HFFc6 (cell line): ENCODE data around the gene PANX3. TPM values are rescaled to one million over a fixed set of nuclear protein-coding genes. Genes with fewer than 3 reads are reported as not detected.

Experiments
- DNase-seq: peaks from one replicate; pipeline ENCODE4 v3.0.0-alpha.2; 2018
- H3K27ac Mint-ChIP-seq: 2 replicates; pipeline ENCODE4 v1.8.0; 2020; ENCODE audit warnings: mild to moderate bottlenecking, mixed read lengths
- H3K27me3 Mint-ChIP-seq: 2 replicates; pipeline ENCODE4 v1.8.0; 2021; ENCODE audit warnings: mild to moderate bottlenecking, moderate library complexity, mixed read lengths; ENCODE audit not compliant: insufficient read depth
- H3K36me3 Mint-ChIP-seq: 2 replicates; pipeline ENCODE4 v1.8.0; 2021; ENCODE audit warnings: low read depth, mixed read lengths
- H3K4me1 Mint-ChIP-seq: 2 replicates; pipeline ENCODE4 v1.8.0; 2020; ENCODE audit warnings: low read depth, mixed read lengths
- H3K4me3 Mint-ChIP-seq: 2 replicates; pipeline ENCODE4 v1.8.0; 2020; ENCODE audit warnings: mild to moderate bottlenecking, moderate library complexity, mixed read lengths
- H3K9me3 Mint-ChIP-seq: 2 replicates; pipeline ENCODE4 v1.8.0; 2020; ENCODE audit warnings: mild to moderate bottlenecking, mixed read lengths
- total RNA-seq, 6 experiments: library from RNA; stranded (reverse); fragmentation: NEBNext Ultra II Directional; extraction: Animal tissue kit (Norgen Biotek cat#: 25700); gene quantifications; 2 replicates in 1 of 6; 3 replicates in 5 of 6; pipeline ENCODE4 v1.2.3, GENCODE V29; 2021
- TF ChIP-seq, protein P1 (sequence below): fragments of 200-600 bp; sonication (generic); IDR thresholded peaks from 2 replicates; pipeline ENCODE4 v1.5.0; 2021; ENCODE audit warnings: antibody characterized with exemption, mild to moderate bottlenecking

PANX3 gene
- total RNA-seq, 6 experiments from 2014 or later = not detected

DNA sequence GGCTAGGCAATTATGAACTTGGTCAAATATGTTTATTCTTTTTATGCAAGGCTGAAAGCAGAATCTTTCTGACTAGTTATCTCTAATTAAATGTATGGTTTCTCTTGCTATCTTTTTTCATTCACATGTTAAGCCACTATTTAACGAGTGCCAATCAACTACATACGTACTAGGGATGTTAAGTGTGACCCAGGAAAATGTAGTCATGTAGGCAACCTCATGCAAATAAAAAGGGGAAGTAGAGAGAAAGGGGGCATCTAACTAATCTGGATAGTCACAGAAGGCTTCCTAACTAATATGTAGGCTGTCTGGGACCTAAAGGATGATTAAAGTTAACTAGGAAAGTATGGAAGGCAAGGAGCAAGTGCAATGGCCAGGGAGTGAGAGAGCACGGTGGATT lies 34.9 kb downstream of the PANX3 start:
- Mint-ChIP-seq H3K4me1 (peaks cover 38% of the 10 kb centered on the region), H3K4me3 (no peak overlapping the region), H3K36me3 (no peaks in the 10 kb centered on the region), H3K27ac (no peak overlapping the region), H3K27me3 (peaks cover 3% of the 10 kb centered on the region), H3K9me3 (no peaks in the 10 kb centered on the region)
- TF ChIP-seq, protein P1, sequence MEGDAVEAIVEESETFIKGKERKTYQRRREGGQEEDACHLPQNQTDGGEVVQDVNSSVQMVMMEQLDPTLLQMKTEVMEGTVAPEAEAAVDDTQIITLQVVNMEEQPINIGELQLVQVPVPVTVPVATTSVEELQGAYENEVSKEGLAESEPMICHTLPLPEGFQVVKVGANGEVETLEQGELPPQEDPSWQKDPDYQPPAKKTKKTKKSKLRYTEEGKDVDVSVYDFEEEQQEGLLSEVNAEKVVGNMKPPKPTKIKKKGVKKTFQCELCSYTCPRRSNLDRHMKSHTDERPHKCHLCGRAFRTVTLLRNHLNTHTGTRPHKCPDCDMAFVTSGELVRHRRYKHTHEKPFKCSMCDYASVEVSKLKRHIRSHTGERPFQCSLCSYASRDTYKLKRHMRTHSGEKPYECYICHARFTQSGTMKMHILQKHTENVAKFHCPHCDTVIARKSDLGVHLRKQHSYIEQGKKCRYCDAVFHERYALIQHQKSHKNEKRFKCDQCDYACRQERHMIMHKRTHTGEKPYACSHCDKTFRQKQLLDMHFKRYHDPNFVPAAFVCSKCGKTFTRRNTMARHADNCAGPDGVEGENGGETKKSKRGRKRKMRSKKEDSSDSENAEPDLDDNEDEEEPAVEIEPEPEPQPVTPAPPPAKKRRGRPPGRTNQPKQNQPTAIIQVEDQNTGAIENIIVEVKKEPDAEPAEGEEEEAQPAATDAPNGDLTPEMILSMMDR = no peak
- no peak for DNase-seq

DNA sequence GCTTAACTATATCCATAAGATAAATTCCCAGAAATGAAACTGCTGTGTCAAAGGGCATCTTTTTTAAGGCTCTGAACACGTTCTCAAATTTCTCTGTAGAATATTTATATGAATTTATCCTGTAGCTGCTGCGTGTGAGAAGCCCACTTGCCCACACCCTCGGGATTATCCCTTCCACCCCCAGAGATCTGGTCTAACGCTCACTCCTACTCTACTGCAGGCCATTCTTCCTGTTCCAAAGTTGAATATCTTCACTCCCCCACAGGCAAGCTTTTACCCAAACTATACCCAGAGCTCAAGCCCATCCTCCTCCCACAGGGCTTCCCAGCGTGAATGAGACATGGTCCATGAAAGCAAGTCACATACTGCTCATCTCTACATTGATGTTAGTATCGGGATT lies 37.4 kb downstream of the PANX3 start:
- no peaks in the 10 kb centered on the region for H3K9me3 Mint-ChIP-seq
- H3K27me3 Mint-ChIP-seq = peaks cover 3% of the 10 kb centered on the region; the same call in 1 of the 2 replicates
- TF ChIP-seq, protein P1 = no peak
- no peak overlapping the region for H3K4me3 Mint-ChIP-seq
- DNase-seq = no peak
- H3K36me3 Mint-ChIP-seq = peaks cover 14% of the 10 kb centered on the region; the same call in 1 of the 2 replicates
- no peak overlapping the region for H3K27ac Mint-ChIP-seq
- H3K4me1 Mint-ChIP-seq = peaks cover 22% of the 10 kb centered on the region

DNA sequence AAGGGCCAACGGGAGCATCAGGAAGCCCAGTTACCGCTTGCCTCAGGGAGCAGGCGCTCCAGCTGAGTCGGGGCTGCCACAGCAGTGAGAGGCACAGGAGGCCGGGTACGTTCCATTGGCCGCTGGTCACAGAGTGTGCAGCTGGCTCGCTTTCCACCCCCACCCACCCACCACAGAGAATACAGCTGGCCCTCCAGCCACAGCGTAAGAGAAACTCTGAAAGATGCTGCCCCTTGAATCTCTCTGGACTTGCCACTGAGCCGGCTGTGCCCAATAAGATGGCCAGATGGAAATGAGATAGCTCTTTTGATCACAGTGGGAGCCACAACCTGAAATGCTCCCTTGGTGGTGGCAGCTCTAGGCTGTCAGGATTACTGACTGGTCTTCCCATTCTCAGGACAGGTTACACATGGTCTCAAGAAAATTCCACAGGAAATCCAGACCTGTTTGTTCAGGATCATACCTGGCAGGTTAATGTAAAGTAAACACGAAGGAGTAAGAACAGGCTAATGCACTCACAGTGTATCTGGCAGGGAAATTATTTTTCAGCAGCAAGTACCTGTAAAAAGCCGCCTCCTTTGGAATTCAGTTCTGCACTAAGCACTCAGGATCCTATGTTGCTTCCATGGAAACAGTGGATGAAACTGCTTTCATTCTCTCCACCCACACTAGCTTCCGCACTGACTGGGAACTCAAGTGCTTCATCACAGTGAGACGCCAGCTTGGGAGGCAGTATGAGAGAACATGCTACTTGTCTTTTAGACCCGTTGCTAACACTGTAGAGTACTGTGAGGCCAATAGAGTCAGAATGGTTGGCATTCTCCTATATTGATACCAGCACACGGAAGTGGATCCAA lies 45.8 kb downstream of the PANX3 start:
- DNase-seq = no peak
- H3K4me1 Mint-ChIP-seq = no peaks in the 10 kb centered on the region
- H3K27ac Mint-ChIP-seq = no peak overlapping the region
- no peak overlapping the region for H3K4me3 Mint-ChIP-seq
- H3K36me3 Mint-ChIP-seq = peaks cover 10% of the 10 kb centered on the region; the same call in 1 of the 2 replicates
- TF ChIP-seq, protein P1 = no peak
- H3K27me3 Mint-ChIP-seq = peaks cover 1% of the 10 kb centered on the region
- no peaks in the 10 kb centered on the region for H3K9me3 Mint-ChIP-seq

DNA sequence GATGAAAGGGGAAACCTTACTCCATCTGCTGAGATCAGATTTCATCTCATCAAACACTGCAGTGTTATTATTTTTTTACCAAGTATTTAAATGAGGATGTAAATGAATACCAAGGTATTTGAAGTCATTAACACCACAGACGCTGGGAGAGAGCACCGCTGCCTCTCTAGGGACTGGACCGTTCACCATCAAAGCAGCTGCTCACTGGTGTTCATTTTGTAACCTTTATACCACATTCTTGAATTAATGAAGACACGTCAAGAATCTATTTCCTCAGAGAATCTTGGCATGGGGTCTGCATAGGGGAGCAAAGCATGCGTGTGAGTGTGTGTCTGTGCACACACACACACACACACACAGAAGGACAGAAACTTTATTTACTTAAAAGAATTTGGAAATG lies 46.7 kb downstream of the PANX3 start:
- peaks cover 7% of the 10 kb centered on the region; the same call in 1 of the 2 replicates for H3K36me3 Mint-ChIP-seq
- H3K4me1 Mint-ChIP-seq = no peaks in the 10 kb centered on the region
- H3K27me3 Mint-ChIP-seq = peaks cover 1% of the 10 kb centered on the region
- H3K9me3 Mint-ChIP-seq = no peaks in the 10 kb centered on the region
- no peak overlapping the region for H3K27ac Mint-ChIP-seq
- TF ChIP-seq, protein P1 = no peak
- no peak for DNase-seq
- H3K4me3 Mint-ChIP-seq = no peak overlapping the region

GRCh38 chr11:124658501-124658900 lies 47.3 kb downstream of the PANX3 start:
- Mint-ChIP-seq H3K27me3 (peaks cover 1% of the 10 kb centered on the region), H3K36me3 (peaks cover 1% of the 10 kb centered on the region; the same call in 1 of the 2 replicates), H3K4me3 (no peak overlapping the region), H3K27ac (no peak overlapping the region), H3K4me1 (no peaks in the 10 kb centered on the region), H3K9me3 (no peaks in the 10 kb centered on the region)
- TF ChIP-seq, protein P1 = no peak
- no peak for DNase-seq
